ENCODE results near the gene ACTN1.

DNA sequence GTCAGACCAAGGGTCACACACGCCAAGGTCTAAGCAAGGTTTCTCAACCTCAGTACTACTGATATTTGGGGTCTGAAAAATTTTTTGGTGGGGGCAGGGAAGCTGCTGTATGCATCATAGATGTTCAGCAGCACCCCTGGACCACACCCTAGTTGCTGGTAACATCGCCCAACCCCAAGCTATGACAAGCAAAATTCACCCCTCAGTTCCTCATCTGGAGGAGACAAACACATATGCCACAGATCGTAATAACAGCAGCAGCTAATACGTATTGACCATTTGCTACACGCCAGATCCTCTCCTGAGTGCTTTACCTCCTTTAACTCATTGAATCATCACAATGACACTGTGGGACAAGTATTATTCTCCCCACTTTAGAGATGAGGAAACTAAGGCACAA is 46.4 kb downstream of the ACTN1 start:
- TF ChIP-seq, protein P1, sequence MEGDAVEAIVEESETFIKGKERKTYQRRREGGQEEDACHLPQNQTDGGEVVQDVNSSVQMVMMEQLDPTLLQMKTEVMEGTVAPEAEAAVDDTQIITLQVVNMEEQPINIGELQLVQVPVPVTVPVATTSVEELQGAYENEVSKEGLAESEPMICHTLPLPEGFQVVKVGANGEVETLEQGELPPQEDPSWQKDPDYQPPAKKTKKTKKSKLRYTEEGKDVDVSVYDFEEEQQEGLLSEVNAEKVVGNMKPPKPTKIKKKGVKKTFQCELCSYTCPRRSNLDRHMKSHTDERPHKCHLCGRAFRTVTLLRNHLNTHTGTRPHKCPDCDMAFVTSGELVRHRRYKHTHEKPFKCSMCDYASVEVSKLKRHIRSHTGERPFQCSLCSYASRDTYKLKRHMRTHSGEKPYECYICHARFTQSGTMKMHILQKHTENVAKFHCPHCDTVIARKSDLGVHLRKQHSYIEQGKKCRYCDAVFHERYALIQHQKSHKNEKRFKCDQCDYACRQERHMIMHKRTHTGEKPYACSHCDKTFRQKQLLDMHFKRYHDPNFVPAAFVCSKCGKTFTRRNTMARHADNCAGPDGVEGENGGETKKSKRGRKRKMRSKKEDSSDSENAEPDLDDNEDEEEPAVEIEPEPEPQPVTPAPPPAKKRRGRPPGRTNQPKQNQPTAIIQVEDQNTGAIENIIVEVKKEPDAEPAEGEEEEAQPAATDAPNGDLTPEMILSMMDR (IDR thresholded peaks at IDR 0.05 in 4 of 5, conservative IDR thresholded peaks at IDR 0.05 in 1 of 5) = no peak
- TF ChIP-seq POLR2A (IDR thresholded peaks at IDR 0.05) = no peak
